ENCODE results near the gene PIP5KL1. TPM values are rescaled to one million over a fixed set of nuclear protein-coding genes. Genes with fewer than 3 reads are reported as not detected.
A peak's percentile ranks its signal among the peaks of the same experiment; 100 is the strongest.

The PIP5KL1 gene
- polyA plus RNA-seq, 1 donor from 2014 or later, result 3.4 TPM

- Histone ChIP-seq H2AFZ (ENCODE audit: low read depth, low read length) (no peak overlapping the region), H3K36me3 (ENCODE audit: insufficient read depth, low read length) (no peaks in the 10 kb centered on the region), H3K9me3 (ENCODE audit: low read length) (no peaks in the 10 kb centered on the region), H3K9ac (ENCODE audit: low read length) (peak overlapping the region; percentile 61), H3F3A (ENCODE audit: insufficient read depth, low read length, poor library complexity, severe bottlenecking) (no peaks in the 10 kb centered on the region), H3K79me2 (replicated peaks; ENCODE audit: insufficient read depth, low read length) (no peaks in the 10 kb centered on the region), H3K4me2 (ENCODE audit: low read length) (no peak overlapping the region), H3K27ac (ENCODE audit: low read length) (peak overlapping the region; percentile 9), H4K20me1 (ENCODE audit: insufficient read depth) (no peaks in the 10 kb centered on the region), H3K4me3 (ENCODE audit: low read length) (peak overlapping the region; percentile 70), H3K9me2 (ENCODE audit: insufficient read depth, low read length) (no peaks in the 10 kb centered on the region), H3K27me3 (ENCODE audit: insufficient read depth, low read depth, low read length) (no peaks in the 10 kb centered on the region)
- no peak for TF ChIP-seq TAF1 (IDR thresholded peaks at IDR 0.05; ENCODE audit: low read depth)
- TF ChIP-seq RAD21 (conservative IDR thresholded peaks at IDR 0.05), result no peak
- no peak for TF ChIP-seq EZH2 (IDR thresholded peaks at IDR 0.05; ENCODE audit: borderline replicate concordance, insufficient read depth, low read length, poor library complexity, severe bottlenecking)
- no peak for TF ChIP-seq MXI1 (conservative IDR thresholded peaks at IDR 0.05; ENCODE audit: poor library complexity, severe bottlenecking)
- no peak for TF ChIP-seq SMC3 (conservative IDR thresholded peaks at IDR 0.05; ENCODE audit: poor library complexity)
- no peak for TF ChIP-seq POLR2AphosphoS5 (IDR thresholded peaks at IDR 0.05)
- no peak for TF ChIP-seq REST (IDR thresholded peaks at IDR 0.05; ENCODE audit: borderline replicate concordance)
- TF ChIP-seq CTCF (IDR thresholded peaks at IDR 0.05; ENCODE audit: poor library complexity, severe bottlenecking), result no peak
- no peak for TF ChIP-seq EP300 (conservative IDR thresholded peaks at IDR 0.05; ENCODE audit: poor library complexity, severe bottlenecking)
Observed at GRCh38 chr9:127915801-127916719, 14.5 kb downstream of the PIP5KL1 start.

- Histone ChIP-seq H3K36me3 (ENCODE audit: insufficient read depth, low read length) (no peaks in the 10 kb centered on the region), H3K27me3 (ENCODE audit: insufficient read depth, low read depth, low read length) (no peaks in the 10 kb centered on the region), H3K27ac (ENCODE audit: low read length) (no peak overlapping the region), H3K4me2 (ENCODE audit: low read length) (no peak overlapping the region), H2AFZ (ENCODE audit: low read depth, low read length) (no peak overlapping the region), H4K20me1 (ENCODE audit: insufficient read depth) (no peaks in the 10 kb centered on the region), H3K9ac (ENCODE audit: low read length) (no peak overlapping the region), H3K79me2 (replicated peaks; ENCODE audit: insufficient read depth, low read length) (no peaks in the 10 kb centered on the region), H3F3A (ENCODE audit: insufficient read depth, low read length, poor library complexity, severe bottlenecking) (no peaks in the 10 kb centered on the region), H3K4me3 (ENCODE audit: low read length) (no peak overlapping the region), H3K9me2 (ENCODE audit: insufficient read depth, low read length) (no peaks in the 10 kb centered on the region), H3K9me3 (ENCODE audit: low read length) (no peaks in the 10 kb centered on the region)
- TF ChIP-seq POLR2AphosphoS5 (IDR thresholded peaks at IDR 0.05), result no peak
- no peak for TF ChIP-seq EZH2 (IDR thresholded peaks at IDR 0.05; ENCODE audit: borderline replicate concordance, insufficient read depth, low read length, poor library complexity, severe bottlenecking)
- TF ChIP-seq CTCF (IDR thresholded peaks at IDR 0.05; ENCODE audit: poor library complexity, severe bottlenecking), result no peak
- TF ChIP-seq MXI1 (conservative IDR thresholded peaks at IDR 0.05; ENCODE audit: poor library complexity, severe bottlenecking), result no peak
- no peak for TF ChIP-seq TAF1 (IDR thresholded peaks at IDR 0.05; ENCODE audit: low read depth)
- no peak for TF ChIP-seq RAD21 (conservative IDR thresholded peaks at IDR 0.05)
- no peak for TF ChIP-seq EP300 (conservative IDR thresholded peaks at IDR 0.05; ENCODE audit: poor library complexity, severe bottlenecking)
- TF ChIP-seq REST (IDR thresholded peaks at IDR 0.05; ENCODE audit: borderline replicate concordance), result no peak
- TF ChIP-seq SMC3 (conservative IDR thresholded peaks at IDR 0.05; ENCODE audit: poor library complexity), result no peak
Observed at GRCh38 chr9:127915325-127915752, 15.2 kb downstream of the PIP5KL1 start.

Measured in neural cell (in vitro differentiated cells).